Muscle layer of duodenum (tissue), 2 donors: ENCODE results near the gene RER1.

Source experiments
- H3K27ac ChIP-seq: one replicate; pipeline ENCODE4 v1.7.0; 2013; ENCODE audit warnings: mild to moderate bottlenecking, low read length
- H3K27me3 ChIP-seq: one replicate; pipeline ENCODE4 v1.7.0; 2013; ENCODE audit warnings: low read depth, mild to moderate bottlenecking, control low read depth, low read length
- H3K36me3 ChIP-seq, 2 donors: one replicate each; pipeline ENCODE4 v1.7.0; 2013; ENCODE audit warnings: low read length in 2 of 2, control low read depth in 1 of 2, mild to moderate bottlenecking in 1 of 2; ENCODE audit not compliant: insufficient read depth in 2 of 2, control insufficient read depth in 1 of 2
- H3K4me1 ChIP-seq, 2 donors: one replicate each; pipeline ENCODE4 v1.7.0; 2013; ENCODE audit warnings: low read length in 2 of 2, mild to moderate bottlenecking in 2 of 2, control low read depth in 1 of 2, moderate library complexity in 1 of 2; ENCODE audit not compliant: insufficient read depth in 2 of 2, control insufficient read depth in 1 of 2
- H3K4me3 ChIP-seq, 2 donors: one replicate each; pipeline ENCODE4 v1.7.0; 2013; ENCODE audit warnings: low read length in 2 of 2, low read depth in 1 of 2, mild to moderate bottlenecking in 1 of 2
- H3K9me3 ChIP-seq, 2 donors: one replicate each; pipeline ENCODE4 v1.7.0; 2013; ENCODE audit warnings: low read length in 2 of 2, control low read depth in 1 of 2, mild to moderate bottlenecking in 1 of 2; ENCODE audit not compliant: control insufficient read depth in 1 of 2
- donor health status: healthy.

The RER1 gene

DNA sequence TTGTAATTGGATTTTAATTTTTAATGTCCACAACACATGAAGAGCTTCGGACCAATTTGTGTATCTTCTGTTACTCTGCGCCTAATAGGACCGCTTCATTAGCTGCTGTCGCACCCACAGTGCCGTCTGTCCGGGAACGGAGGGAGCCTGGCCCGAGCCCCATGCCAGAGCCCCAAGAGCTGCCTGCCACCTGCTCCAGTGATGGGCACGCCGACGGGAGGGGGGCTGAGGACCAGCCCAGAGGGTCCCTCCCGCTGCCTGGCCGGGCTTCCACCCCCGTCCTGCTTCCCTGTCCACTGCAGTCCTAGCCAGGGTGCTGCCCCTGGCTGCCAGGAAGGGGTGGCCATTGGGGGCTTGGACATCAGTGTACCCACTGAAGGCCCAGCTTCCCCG, 54.2 kb downstream of the RER1 start:
- Histone ChIP-seq H3K27me3 (peaks cover 18% of the 10 kb centered on the region), H3K4me1 (peaks cover 0 to 4% of the 10 kb centered on the region in 2 donors), H3K27ac (no peak overlapping the region)

DNA sequence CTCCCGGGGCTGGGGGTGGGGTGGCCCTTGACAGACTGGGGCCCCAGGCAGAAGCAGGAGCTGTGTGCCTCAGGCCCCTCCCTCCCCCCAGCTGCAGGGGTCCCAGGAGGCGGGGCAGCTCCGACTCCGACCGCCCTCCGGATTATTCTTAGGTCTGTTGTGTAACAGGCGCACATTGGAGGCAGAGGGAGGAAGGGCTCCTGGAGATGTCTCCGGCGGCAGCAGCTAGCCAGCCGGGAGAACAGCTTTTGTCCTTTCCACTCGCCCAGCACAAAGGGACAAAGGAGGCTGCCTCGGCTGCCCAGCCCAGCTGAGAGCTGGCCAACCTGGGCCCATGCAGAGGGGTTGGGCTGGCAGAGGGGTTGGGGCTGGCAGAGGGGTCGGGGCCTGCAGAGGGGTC, 54.8 kb downstream of the RER1 start:
- Histone ChIP-seq H3K9me3 (no peaks in the 10 kb centered on the region), H3K27ac (no peak overlapping the region), H3K36me3 (no peaks in the 10 kb centered on the region), H3K4me1 (peaks cover 0 to 4% of the 10 kb centered on the region in 2 donors), H3K4me3 (no peak overlapping the region), H3K27me3 (peaks cover 18% of the 10 kb centered on the region)

More for the DNA sequence above, 54.2 kb downstream of the RER1 start:
- Histone ChIP-seq H3K36me3 (no peaks in the 10 kb centered on the region), H3K9me3 (no peaks in the 10 kb centered on the region), H3K4me3 (no peak overlapping the region)

GRCh38 chr1:2446861-2447260, 55.2 kb downstream of the RER1 start:
- Histone ChIP-seq H3K9me3 (no peaks in the 10 kb centered on the region), H3K27me3 (peaks cover 17% of the 10 kb centered on the region), H3K4me3 (no peak overlapping the region), H3K27ac (no peak overlapping the region), H3K4me1 (peaks cover 0 to 4% of the 10 kb centered on the region in 2 donors), H3K36me3 (no peaks in the 10 kb centered on the region)

GRCh38 chr1:2447276-2448097, 55.8 kb downstream of the RER1 start:
- Histone ChIP-seq H3K27ac (no peak overlapping the region), H3K9me3 (no peaks in the 10 kb centered on the region), H3K4me3 (no peak overlapping the region), H3K4me1 (peaks cover 0 to 4% of the 10 kb centered on the region in 2 donors), H3K36me3 (no peaks in the 10 kb centered on the region), H3K27me3 (peaks cover 10% of the 10 kb centered on the region)

- H3K4me3 ChIP-seq, result no peak overlapping the region
- no peaks in the 10 kb centered on the region for H3K36me3 ChIP-seq
- H3K27me3 ChIP-seq, result peaks cover 5% of the 10 kb centered on the region
- peaks cover 0 to 4% of the 10 kb centered on the region in 2 donors for H3K4me1 ChIP-seq
- H3K27ac ChIP-seq, result no peak overlapping the region
- no peaks in the 10 kb centered on the region for H3K9me3 ChIP-seq
Measured at GRCh38 chr1:2448098-2448445, 56.4 kb downstream of the RER1 start.

DNA sequence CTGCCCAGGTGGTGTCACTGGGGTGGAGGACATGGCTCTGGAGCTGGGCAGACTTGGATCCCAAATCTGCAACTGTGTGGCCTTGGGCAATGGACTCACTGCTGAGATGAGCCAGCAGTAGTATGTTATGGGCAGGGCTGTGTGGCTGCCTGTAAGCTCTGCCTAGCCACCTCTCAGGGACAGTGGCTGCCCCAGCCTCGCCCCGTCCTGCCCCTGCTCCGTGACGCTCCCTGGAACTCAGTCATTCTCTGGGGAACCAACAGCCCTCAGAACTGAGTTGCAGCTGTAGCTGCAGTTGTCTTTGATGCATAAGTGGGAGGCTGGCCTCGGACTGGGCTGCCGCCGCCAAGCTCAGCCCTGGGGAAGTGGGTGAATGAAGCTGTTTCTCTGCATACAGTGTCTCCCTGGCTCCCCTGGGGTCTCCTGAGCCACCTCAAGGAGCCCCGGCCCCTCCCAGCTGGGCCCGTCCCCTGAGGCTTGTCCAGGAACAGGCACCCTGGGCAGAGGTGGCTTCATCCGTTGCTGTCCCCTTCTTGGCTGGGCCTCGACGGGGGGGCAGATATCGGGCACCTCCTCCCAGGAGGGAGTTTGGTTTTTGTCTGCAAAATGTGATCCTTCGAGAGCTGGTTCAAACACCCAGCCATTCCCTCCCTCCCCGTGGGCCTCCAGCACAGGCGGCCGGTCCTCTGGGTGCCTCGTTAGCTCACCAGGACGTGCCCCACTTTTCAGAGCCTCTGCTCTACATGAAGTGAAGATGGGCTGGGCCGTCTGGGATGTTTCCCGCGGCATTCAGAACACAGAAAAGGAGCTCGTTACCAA, 58.2 kb downstream of the RER1 start:
- H3K4me1 ChIP-seq, result no peaks in the 10 kb centered on the region
- no peaks in the 10 kb centered on the region for H3K9me3 ChIP-seq
- no peak overlapping the region for H3K27ac ChIP-seq
- H3K27me3 ChIP-seq, result peaks cover 4% of the 10 kb centered on the region
- no peak overlapping the region for H3K4me3 ChIP-seq
- H3K36me3 ChIP-seq, result no peaks in the 10 kb centered on the region

DNA sequence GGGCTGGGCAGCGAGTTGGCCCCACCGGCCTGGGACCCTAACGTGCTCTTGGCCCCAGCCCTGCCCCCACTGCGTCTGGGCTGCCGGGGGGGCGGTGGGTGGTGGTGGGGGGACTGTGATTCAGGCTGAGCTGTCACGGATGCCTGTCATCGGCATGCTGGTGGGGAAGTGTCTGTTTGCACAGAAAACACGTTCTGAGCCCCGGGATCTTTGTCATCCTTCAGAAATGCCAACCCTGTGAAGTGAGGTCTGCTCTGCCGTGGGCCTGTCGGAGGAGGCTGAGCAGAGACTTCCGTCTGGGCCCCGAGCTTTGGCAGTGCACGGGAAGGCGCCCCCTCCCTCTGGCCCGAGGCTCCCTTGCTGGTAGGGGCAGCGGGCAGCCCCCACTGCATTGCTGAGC, 60.1 kb downstream of the RER1 start:
- no peaks in the 10 kb centered on the region for H3K4me1 ChIP-seq
- H3K4me3 ChIP-seq, result no peak overlapping the region
- H3K27me3 ChIP-seq, result no peaks in the 10 kb centered on the region
- no peak overlapping the region for H3K27ac ChIP-seq
- H3K36me3 ChIP-seq, result no peaks in the 10 kb centered on the region
- no peaks in the 10 kb centered on the region for H3K9me3 ChIP-seq

DNA sequence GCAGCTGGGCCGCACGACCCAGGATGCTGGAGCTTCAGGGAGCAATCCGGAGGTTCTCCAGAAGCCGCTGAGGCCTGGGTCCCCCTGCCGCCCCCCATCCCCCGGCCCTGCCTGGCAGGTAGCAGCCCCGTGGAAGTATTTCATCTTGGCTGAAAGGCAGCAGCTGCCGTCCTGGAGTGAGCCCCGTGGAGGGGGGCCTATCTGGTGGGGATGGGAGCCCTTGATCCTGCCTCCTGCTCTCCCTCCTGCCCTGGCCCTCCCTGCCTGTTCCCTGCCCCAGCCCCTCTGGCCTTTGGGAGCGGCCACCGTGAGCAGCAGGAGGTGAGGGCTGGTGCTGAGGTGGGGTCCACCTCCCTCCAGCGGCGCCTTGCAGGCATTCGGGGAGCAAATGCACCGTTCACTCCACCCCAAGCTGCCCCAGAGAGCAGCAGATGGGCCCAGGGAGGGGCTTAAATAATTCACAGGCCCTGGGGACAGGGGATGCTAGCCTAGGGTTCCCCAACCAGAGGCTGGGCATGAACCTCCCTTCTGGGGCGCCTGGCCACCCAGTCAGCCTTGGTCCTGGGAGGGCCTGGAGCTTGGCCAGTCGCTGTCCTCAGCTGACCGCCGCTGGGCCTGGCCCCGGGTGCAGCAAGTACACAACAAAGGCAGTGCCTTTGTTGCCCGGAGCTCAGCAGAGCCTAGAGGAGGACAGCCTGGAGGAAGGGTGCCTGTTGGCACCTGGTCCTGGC, 60.7 kb downstream of the RER1 start:
- Histone ChIP-seq H3K36me3 (no peaks in the 10 kb centered on the region), H3K27ac (no peak overlapping the region), H3K4me3 (no peak overlapping the region), H3K4me1 (no peaks in the 10 kb centered on the region), H3K9me3 (no peaks in the 10 kb centered on the region), H3K27me3 (no peaks in the 10 kb centered on the region)

DNA sequence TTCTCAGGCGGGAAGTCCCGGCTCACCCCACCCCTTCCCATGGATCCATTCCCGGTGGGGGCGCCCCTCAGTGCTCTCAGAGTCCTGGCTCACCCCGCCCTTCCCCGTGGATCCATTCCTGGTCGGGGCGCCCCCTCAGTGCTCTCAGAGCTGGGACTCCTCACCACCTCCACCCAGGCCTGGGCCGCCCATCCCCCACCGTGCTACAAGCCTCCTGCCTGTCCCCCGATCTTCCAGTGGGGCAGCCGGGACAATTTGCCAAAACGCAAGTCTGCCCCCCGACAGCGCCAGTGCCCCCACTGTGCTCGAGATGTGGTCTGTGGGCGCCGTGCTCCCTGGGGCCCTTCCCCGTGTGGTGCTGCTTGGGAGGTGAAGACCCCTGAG, 61.3 kb downstream of the RER1 start:
- Histone ChIP-seq H3K4me3 (no peak overlapping the region), H3K4me1 (no peaks in the 10 kb centered on the region), H3K27ac (no peak overlapping the region), H3K27me3 (no peaks in the 10 kb centered on the region), H3K36me3 (no peaks in the 10 kb centered on the region), H3K9me3 (no peaks in the 10 kb centered on the region)

GRCh38 chr1:2454227-2454626, 62.6 kb downstream of the RER1 start:
- H3K27ac ChIP-seq, result no peak overlapping the region
- H3K9me3 ChIP-seq, result no peaks in the 10 kb centered on the region
- no peaks in the 10 kb centered on the region for H3K27me3 ChIP-seq
- H3K4me1 ChIP-seq, result no peaks in the 10 kb centered on the region
- no peaks in the 10 kb centered on the region for H3K36me3 ChIP-seq
- no peak overlapping the region for H3K4me3 ChIP-seq
